ENCODE results near the gene ZCCHC8.
"Not testable (repeated sequence)": the region's sequence is repeated elsewhere in the genome, so short reads cannot be mapped to it uniquely, and the experiment has no call there.

Gene ZCCHC8

DNA sequence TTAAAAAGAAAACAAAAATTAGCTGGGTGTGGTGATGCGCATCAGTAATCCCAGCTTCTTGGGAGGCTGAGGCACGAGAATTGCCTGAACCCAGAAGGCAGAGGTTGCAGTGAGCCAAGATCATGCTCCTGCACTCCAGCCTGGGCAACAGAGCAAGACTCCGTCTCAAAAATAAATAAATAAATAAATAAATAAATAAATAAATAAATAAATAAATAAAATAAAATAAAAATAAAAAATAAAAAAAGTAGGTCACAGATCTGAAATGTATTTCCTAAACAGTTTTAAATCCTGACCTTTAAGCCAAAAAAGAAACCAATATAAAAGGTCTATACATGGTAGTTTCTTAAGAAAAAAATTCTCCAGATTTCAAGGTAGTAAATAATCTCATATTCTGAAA lies 12.3 kb upstream of the ZCCHC8 start:
- H3K4me3 ChIP-seq (ENCODE audit: low read depth, low read length), result not testable (repeated sequence)

DNA sequence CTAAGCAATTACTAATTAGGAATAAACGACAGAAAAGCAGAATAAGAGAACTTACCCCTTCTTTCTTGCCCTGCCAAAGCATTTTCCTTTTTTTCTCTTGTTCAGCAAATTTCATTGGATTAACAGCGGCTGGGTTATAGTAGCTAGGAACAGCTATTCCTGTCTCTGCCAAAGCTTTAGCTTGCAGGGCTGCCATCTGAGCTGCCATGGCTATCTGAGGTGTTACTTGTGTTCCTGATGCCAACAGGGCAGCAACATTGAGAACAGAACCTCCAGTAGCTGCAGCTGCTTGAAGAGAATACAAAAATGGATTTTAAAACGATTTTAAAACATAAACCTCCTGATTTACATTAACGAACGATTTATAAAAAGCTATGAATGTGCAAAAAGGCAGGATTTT lies 7.4 kb upstream of the ZCCHC8 start:
- no peak overlapping the region for H3K4me3 ChIP-seq (ENCODE audit: low read depth, low read length)

DNA sequence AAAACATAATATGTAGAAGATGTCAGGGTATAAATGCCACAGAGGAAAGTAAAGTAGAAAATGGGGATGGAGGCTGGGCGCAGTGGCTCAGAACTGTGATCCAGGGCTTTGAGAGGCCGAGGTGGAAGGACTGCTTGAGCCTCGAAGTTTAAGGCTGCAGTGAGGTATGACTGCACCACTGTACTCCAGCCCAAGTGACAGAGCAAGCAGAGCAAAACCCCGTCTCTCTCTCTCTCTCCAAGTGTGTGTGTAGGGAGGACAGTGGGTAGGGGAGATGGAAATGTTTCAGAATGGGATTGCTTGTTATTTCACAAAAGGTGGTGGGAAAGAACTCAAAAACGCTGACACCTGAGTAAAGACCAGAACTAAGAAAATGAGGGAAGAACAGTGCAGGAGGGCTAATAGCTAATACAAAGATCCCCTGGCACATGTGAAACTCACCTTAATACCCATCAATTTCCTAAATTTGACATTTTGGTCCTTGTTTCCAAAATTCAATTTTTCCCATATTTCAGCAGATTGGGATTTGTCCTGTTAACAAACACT lies 5.7 kb upstream of the ZCCHC8 start:
- no peak overlapping the region for H3K4me3 ChIP-seq (ENCODE audit: low read depth, low read length)

DNA sequence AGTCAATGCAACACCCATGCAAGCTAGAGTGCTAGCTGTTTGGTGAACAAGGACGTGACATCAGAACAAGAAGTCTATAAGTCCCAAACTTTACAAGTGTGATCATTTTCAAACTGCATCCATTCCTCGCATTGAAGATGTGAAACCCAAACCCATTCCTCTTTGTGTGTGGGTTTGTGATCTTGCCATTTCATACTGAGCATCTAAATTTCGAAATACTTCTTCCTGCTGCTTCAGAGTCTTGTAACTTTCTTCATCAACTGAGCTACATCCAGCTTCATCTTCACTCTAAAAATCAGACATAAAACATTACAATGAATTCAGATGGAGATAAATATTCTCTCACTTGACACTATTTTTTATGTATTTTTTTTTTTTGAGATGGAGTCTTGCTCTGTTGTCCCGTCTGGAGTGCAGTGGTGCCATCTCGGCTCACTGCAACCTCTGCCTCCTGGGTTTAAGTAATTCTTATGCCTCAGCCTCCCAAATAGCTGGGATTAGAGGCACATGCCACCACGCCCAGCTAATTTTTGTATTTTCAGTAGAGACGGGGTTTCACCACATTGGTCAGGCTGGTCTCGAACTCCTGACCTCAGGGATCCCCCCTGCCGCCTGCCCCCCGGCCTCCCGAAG lies 4.8 kb upstream of the ZCCHC8 start:
- H3K4me3 ChIP-seq (ENCODE audit: low read depth, low read length), result no peak overlapping the region

- no peak overlapping the region for H3K4me3 ChIP-seq (ENCODE audit: low read depth, low read length)
Measured at GRCh38 chr12:122503783-122504590, 3.3 kb upstream of the ZCCHC8 start.

GRCh38 chr12:122503147-122503751 lies 2.5 kb upstream of the ZCCHC8 start:
- H3K4me3 ChIP-seq (ENCODE audit: low read depth, low read length), result no peak overlapping the region

GRCh38 chr12:122501489-122501989 lies 807 bp upstream of the ZCCHC8 start:
- H3K4me3 ChIP-seq (ENCODE audit: low read depth, low read length), result no peak overlapping the region

- peak overlapping the region; percentile 100 for H3K4me3 ChIP-seq (ENCODE audit: low read depth, low read length)
Measured at GRCh38 chr12:122499991-122500684, 594 bp downstream of the ZCCHC8 start.

GRCh38 chr12:122495258-122495657 lies 5.5 kb downstream of the ZCCHC8 start:
- no peak overlapping the region for H3K4me3 ChIP-seq (ENCODE audit: low read depth, low read length)

DNA sequence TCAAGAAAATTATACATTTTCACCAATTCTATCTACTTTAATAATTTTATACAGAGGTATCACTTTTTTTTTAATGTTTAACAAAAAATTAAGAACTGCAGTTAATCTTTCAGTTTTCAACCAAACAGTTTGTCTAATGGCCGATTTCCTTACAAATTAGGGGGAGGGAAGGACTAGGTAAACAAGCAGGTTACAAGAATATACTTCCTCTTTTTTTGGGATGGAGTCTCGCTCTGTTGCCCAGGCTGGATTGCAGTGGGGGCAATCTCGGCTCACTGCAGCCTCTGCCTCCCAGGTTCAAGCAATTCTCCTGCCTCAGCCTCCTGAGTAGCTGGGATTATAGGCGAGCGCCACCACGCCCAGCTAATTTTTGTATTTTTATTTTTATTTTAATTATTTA lies 7.5 kb downstream of the ZCCHC8 start:
- not testable (repeated sequence) for H3K4me3 ChIP-seq (ENCODE audit: low read depth, low read length)

- no peak overlapping the region for H3K4me3 ChIP-seq (ENCODE audit: low read depth, low read length)
Measured at GRCh38 chr12:122491991-122492390, 8.7 kb downstream of the ZCCHC8 start.

- no peak overlapping the region for H3K4me3 ChIP-seq (ENCODE audit: low read depth, low read length)
Measured at GRCh38 chr12:122489038-122489437, 11.7 kb downstream of the ZCCHC8 start.

DNA sequence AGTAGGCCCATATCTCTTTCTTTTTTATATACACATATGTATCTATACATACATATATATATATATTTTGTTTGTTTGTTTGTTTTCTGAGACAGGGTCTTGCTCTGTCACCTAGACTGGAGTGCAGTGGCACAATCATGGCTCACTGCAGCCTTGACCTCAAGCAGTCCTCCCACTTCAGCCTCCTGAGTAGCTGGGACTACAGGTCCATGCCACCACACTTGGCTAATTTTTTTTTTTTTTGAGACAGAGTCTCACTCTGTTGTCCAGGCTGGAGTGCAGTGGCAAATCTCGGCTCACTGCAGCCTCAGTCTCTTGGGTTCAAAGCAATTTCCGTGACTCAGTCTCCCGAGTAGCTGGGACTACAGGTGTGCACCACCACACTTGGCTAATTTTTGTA lies 12.9 kb downstream of the ZCCHC8 start:
- H3K4me3 ChIP-seq (ENCODE audit: low read depth, low read length), result not testable (repeated sequence)

GRCh38 chr12:122486805-122487426 lies 13.8 kb downstream of the ZCCHC8 start:
- H3K4me3 ChIP-seq (ENCODE audit: low read depth, low read length), result no peak overlapping the region

- H3K4me3 ChIP-seq (ENCODE audit: low read depth, low read length), result not testable (repeated sequence)
Measured at GRCh38 chr12:122486360-122486759, 14.4 kb downstream of the ZCCHC8 start.

- not testable (repeated sequence) for H3K4me3 ChIP-seq (ENCODE audit: low read depth, low read length)
Measured at GRCh38 chr12:122484385-122484784, 16.3 kb downstream of the ZCCHC8 start.

- no peak overlapping the region for H3K4me3 ChIP-seq (ENCODE audit: low read depth, low read length)
Measured at GRCh38 chr12:122483969-122484368, 16.8 kb downstream of the ZCCHC8 start.

- H3K4me3 ChIP-seq (ENCODE audit: low read depth, low read length), result no peak overlapping the region
Measured at GRCh38 chr12:122481861-122482260, 18.9 kb downstream of the ZCCHC8 start.

DNA sequence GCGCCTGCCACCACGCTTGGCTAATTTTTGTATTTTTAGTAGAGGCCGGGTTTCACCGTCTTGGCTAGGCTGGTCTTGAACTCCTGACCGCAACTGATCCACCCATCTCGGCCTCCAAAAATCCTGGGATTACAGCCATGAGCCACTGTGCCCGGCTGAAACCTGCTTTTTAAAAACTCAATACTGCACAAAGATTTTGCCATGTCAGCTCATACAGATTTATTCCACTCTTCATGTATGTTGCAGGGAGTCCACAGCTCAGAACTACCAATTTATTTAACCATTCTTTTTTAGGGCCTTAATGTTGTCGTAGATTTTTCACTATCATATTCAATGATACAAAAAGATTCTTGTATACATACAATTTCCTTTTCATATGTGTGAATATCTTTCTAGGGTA lies 20.0 kb downstream of the ZCCHC8 start:
- H3K4me3 ChIP-seq (ENCODE audit: low read depth, low read length), result no peak overlapping the region

- no peak overlapping the region for H3K4me3 ChIP-seq (ENCODE audit: low read depth, low read length)
Measured at GRCh38 chr12:122474324-122474716, 26.4 kb downstream of the ZCCHC8 start.
